GM04504 (cell line): Measurements from ENCODE around the gene GUCA1C.

Source experiments
- DNase-seq: peaks from one replicate; pipeline ENCODE4 v3.0.0-alpha.2; 2012; ENCODE audit warnings: low read depth

GUCA1C gene, protein sequence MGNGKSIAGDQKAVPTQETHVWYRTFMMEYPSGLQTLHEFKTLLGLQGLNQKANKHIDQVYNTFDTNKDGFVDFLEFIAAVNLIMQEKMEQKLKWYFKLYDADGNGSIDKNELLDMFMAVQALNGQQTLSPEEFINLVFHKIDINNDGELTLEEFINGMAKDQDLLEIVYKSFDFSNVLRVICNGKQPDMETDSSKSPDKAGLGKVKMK

GRCh38 chr3:108953700-108954099 is at the start of gene GUCA1C:
GUCA1C (minus strand) TSS chr3:108953879; CDS start chr3:108953762, 117 bp downstream.
- DNase-seq = no peak

- no peak for DNase-seq
Observed at GRCh38 chr3:108998436-108998835, 44.8 kb upstream of the GUCA1C start.

DNA sequence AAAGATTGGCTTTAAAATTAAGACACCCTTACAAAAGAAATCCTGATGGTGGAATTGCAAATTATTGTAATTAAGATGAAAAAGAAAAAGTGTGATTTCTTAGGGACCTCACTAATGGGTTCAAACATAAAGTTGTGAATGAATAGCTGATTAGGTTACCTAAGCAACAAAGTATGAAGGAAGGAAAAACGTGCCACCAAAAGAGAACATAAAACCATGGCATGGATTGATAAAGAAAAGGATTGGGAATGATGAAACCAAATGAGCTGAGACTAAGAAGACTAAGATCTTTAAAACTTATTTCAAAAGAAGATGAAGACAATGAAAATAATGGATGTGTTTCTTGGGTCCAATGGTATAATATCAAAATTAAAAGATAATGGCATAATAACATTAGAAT is 32.2 kb upstream of the GUCA1C start:
- no peak for DNase-seq

DNA sequence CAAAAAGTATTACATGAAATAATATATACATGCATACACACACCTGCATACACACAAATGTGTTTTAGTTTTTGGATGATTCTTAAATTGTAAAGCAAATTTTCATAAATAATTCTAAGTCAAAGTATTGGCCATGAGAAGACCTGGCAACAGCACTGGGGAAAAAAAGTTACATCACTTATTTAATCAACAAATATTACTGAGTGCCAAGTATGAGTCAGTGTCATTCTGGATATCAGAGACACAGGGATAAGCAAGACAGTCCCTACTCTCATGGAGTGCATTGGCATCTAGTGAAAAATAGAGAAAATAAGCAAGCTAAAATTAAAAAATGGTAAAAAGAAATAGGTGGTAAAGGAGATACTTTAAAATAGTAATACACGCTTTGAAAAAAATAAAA is 29.4 kb upstream of the GUCA1C start:
- no peak for DNase-seq

- no peak for DNase-seq
Observed at GRCh38 chr3:108976058-108976457, 22.4 kb upstream of the GUCA1C start.

- DNase-seq = no peak
Observed at GRCh38 chr3:108973019-108973418, 19.3 kb upstream of the GUCA1C start.

DNA sequence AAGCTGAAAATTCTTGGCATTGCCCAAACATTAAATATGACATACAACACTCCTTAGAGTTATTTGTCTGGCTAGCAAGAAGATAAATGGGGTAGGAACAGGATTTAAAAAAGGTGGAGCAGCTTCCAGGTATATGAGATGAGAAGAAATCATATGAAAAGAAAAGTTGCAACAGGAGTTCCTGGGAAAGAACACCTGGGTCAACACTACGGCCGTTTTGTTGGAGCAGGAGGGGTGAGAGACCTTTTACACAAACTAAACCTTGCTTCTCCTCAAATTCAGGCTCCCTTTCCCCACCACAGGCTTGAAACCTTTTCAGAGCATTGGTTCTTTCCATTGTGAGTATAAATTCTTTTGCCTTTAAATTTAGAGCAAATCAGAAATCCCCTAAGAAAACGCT is 18.8 kb upstream of the GUCA1C start:
- no peak for DNase-seq

DNA sequence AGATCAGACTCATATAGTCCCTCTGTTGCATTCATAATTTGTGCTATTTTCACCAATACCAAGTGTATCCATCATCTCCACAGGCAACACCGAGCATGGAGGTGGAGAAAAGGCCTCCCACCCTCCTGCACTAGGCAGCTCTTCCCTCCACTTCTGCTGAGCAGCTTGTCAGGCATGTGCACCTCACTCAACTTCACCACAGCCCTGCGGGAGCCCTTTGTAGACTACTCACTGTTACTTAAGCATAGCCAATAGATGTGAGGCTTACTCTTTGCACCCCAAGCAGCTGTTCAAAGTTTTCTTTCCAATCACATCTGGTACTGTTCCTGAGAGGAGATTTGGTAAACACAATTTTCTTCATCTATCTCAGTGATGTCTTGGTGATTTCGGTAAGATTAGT is 16.9 kb upstream of the GUCA1C start:
- DNase-seq = no peak

DNA sequence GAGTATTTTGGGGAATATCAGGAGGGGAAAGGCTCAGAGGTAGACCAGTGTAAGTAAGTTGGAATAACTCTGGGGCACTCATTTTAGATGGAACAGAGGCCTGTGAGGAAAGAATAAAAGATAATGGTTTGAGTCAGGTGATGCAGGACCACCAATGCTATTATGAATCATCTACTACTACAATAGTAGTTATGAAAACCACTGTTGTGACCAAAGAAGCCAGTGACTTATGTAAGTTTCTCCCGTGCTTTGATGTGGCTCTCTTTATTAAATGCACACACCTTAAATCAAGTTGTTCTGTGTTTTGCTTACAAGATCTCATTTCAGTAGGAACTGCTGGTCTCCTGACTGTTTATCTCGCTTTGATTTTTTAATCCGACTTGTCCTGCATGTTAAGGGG is 13.1 kb upstream of the GUCA1C start:
- DNase-seq = no peak

DNA sequence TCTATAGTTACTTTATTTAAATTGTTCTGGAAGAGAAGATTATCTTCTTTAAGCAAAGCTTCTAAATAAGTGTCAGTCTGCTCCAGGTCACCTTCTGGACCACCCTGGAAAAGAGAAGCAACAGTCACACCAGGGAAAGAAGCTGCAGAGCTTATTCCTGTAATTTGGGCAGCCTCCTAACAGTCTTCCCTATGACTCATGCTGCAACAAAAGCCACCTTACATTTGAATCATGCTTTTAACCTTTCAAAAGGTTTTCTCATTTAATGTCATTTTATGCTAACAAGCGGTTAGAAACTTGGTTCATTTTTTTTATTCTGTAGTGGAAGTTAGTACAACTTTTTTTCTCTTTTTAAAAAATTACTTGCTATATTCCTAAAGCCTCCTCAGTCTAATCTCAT is 5.3 kb upstream of the GUCA1C start:
- no peak for DNase-seq

DNA sequence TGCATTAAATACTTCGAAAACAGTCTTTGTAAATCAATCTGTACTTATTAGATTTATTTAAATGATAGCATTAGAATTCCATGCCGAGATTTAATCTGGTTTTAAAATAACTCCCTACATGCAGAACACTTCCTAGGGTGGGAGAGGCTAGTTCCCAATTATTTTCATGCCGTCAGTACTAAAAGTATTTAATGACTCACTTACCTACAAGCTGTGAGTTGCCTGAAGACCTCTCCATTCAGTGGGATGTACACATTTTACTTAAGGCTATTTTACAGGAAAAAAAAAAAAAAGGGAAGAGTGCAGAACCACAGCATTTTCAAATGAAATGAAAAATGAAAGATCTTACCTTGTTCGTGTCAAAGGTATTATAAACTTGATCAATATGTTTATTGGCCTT is 469 bp downstream of the GUCA1C start:
- DNase-seq = no peak

DNA sequence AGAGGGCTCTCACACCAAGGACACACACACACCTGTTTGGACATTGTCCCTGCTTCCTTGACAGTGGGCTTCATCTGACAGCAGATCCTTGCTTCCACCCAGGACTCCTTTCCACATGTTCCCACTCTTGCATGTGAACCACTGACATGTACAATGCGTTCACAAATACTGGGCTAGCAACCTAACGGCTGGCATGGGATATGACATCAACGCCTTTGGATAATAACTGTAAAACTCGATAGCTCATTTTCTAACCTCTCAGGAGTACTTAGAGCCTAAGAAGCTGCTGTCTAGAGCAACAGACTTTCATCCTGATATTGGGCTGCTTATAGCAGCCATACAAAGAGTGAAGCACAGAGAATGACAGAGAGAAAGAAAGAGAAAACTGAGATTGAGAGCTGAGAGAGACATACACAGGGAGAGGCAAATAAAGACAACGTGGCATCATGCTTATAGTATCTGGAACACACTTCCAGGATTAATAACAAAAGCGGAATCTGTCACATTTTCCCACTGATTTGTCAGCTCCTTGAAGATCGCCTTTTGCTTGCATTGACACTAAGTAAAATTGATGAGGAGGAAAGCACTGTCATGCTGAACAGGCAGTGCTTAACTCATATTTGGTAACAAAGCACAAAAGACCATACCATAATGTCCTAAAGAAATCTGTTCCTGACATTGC is 1.7 kb downstream of the GUCA1C start:
- no peak for DNase-seq

DNA sequence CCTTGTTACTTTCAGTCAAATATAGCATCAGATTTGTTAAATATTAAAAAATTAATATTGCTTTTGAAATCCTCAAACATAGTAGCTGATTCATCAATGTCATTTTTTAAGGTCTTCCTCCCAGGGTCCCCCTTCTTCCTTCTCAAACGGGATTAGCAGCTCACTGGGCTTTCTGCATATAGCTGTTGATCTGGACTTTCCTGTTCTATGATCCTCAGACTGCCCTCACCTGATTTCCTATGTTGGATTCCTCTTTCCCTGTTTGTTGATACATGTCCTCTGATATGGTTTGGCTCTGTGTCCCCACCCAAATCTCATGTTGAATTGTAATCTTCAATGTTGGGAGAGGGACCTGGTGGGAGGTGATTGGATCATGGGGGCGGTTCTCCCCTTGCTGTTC is 5.8 kb downstream of the GUCA1C start:
- DNase-seq = no peak

- no peak for DNase-seq
Observed at GRCh38 chr3:108946292-108947285, 7.1 kb downstream of the GUCA1C start.

DNA sequence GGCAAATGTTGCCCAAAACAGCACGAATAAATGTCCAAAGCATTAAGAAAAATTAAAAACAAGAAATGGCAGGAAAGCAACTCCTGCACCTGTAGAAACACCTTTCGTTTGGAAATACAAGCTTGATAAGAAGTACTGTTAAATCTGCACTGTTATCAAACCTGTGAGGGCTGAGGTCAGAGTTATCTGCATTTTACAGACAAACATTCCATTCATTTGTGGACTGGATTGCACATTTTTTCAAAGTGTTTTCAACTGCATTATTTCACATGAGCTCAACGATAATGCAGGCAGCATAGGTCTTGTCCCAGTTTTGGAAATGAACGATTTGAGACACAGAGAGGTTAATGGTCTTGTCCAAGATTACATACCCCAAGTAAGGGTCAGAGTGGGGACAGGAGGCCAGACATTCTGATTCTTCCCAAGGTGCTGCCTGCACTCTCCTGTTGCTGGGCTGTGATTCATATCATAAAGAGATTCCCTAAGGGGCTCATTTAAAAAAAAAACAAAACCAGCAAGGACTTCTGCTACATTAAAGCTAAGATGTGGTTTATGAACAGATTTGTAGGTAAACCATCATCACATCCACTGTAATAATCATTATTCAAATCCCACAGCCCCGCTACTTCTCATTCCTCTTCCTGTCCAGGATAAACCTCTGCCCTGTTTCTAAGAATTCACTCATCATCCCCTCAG is 13.0 kb downstream of the GUCA1C start:
- no peak for DNase-seq

DNA sequence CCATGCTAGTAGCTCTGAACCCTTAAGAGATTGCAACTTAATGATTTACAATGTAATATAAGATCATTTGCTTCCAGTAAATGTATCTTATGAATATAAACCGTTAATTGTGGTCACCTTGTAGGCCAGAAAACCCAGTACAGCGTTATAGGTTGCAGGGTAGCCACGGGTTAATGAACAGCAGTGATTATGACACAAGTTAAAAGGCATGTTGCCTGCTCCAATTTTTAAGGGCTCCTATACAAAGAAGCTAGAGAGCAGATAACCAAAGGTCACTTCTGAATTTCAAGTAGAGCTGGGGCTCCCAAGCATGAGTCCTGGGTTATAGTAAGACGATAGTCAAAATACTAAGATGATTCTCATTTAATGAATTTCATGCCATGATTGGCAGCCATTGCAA is 13.5 kb downstream of the GUCA1C start:
- no peak for DNase-seq

DNA sequence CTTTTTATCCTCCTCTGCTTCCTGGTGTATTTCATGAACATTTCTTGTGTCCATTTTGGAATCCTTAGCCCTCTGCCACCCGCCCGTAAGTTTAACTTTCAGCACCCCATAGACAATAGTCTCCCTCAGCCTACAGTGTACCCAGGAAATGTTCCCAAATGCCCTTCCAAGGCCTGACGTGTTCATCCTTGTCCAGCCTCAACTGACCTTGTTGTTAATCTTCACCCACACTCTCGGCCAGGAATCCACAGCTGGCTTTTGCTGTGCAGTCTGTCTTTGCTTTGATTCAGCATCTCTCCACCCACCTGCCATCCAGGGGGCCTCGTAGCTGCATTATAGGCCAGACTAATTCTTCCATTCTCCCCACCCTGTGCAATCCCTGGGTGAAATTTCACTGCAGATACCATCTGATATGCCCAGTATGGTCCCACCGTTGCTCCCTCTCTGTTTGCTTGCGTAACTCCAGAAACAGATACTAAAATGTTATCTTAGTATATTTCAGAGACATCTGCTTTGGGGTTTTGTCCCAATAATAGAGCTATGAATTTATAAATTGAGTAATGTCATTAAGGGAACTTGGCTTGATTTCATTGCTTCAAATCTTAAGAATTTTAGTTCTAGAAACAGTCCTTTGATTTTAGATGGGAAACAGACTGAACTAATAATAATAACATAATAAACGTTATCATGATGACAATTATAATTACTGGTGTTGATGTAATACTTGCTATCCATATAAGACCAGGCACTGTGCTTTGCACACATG is 16.6 kb downstream of the GUCA1C start:
- DNase-seq = no peak

- no peak for DNase-seq
Observed at GRCh38 chr3:108931035-108931434, 22.6 kb downstream of the GUCA1C start.

GRCh38 chr3:108918866-108919265 is 34.8 kb downstream of the GUCA1C start:
- no peak for DNase-seq

DNA sequence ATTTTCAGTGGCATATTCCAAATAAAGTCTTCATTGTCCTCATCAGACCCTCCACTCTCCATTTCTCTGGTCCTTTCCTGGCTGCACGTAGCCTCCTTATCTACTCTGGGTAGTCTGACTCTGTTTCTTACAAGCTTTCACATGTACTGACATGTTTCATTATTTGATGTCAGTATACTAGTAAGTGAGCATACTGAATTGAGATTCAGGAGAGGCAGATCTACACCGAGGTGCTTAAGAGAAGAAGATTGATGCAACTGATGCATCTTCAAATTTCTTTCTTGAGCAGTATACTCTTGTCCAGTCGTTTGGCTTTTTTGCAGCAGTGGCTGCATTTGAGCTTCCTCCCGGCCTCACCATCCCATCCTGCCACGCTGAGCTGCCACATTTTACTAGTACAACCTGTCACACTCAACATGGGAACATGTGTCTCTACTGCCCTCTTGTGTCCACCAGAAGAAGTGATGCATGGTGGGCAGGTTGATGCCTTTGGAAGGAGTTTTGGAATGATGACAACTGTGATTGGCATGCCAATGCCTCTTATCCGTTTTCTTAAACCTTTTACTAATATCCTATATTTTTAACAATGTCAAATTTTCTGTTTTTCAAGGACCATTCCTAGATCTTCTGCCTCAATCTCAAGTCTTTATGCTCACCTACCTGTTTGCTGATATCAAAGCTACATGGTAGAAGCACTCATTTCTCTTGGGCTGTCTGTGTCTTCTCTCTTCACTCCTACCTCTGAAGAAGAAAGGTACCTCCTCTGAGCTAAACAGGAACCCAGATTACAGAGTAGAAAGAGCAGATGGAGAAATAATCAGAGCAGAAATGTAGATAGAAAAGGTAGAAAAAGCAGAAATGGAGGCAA is 38.7 kb downstream of the GUCA1C start:
- DNase-seq = peak; percentile 24
